ENCODE data around the gene MAPKAP1.

MAPKAP1 gene

DNA sequence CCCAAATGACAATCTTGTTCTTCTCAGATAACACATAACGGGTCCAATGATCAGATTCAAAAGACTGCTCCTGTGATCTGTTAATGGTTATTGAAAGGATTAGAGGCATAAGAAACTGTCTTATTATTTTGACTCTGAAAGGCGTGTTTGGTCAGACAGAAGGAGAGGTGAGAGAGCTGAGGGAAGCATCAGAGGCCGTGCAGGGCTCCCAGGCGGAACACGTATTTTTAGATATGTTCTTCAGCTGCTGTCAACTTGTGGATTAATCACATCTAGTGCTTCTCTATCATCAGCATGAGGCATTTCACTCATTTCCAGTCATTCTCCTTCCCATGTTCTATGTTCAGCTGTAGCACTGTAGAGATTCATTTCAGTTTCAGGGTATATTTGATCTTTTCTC lies 199.8 kb downstream of the MAPKAP1 start:
- H3K27ac ChIP-seq = no peak overlapping the region

GRCh38 chr9:125505988-125506438 lies 201.0 kb downstream of the MAPKAP1 start:
- H3K27ac ChIP-seq = no peak overlapping the region

More for the DNA sequence above, 199.8 kb downstream of the MAPKAP1 start:
- H3K4me3 ChIP-seq = no peak overlapping the region

GRCh38 chr9:125504616-125505015 lies 202.4 kb downstream of the MAPKAP1 start:
- no peak overlapping the region for H3K4me3 ChIP-seq

More at GRCh38 chr9:125505988-125506438, 201.0 kb downstream of the MAPKAP1 start:
- no peak overlapping the region for H3K4me3 ChIP-seq

GRCh38 chr9:125497906-125498305 lies 209.1 kb downstream of the MAPKAP1 start:
- Histone ChIP-seq H3K27ac (no peak overlapping the region), H3K4me3 (no peak overlapping the region)

More at GRCh38 chr9:125504616-125505015, 202.4 kb downstream of the MAPKAP1 start:
- no peak overlapping the region for H3K27ac ChIP-seq

DNA sequence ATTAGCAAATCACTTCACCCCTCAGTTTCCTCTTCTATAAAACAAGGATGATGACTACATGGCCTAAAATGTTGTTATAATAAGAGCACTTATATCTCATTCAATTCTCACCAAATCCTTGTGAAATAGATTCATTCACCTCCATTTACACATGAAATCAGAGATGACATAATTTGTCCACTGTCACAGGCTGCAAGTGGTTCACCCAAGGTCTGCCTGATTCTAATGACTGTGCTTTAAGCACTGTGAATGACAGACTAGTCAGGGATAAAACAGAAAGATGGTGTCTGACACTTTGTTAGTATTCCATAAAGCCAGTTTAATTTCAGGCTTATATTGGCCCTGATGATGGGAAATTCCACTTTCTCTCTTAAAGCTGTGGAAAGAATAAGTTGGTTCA lies 209.5 kb downstream of the MAPKAP1 start:
- Histone ChIP-seq H3K4me3 (no peak overlapping the region), H3K27ac (no peak overlapping the region)

- H3K4me3 ChIP-seq = no peak overlapping the region
Measured at GRCh38 chr9:125496313-125496834, 210.6 kb downstream of the MAPKAP1 start.

GRCh38 chr9:125495172-125496119 lies 211.6 kb downstream of the MAPKAP1 start:
- Histone ChIP-seq H3K27ac (no peak overlapping the region), H3K4me3 (no peak overlapping the region)

More at GRCh38 chr9:125496313-125496834, 210.6 kb downstream of the MAPKAP1 start:
- no peak overlapping the region for H3K27ac ChIP-seq

DNA sequence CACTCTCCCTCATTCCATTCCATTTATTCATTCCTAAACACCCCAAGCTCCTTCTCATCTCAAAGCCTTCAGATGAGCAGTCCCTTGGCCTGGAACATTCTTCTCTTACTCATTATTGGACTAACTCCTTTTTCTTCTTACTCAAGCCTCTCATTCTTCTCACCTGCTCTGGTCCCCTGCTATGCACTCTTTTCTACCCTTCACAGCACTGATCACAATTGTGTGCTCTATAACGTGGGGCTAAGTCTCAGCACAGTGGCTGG lies 212.4 kb downstream of the MAPKAP1 start:
- Histone ChIP-seq H3K4me3 (no peak overlapping the region), H3K27ac (no peak overlapping the region)

GRCh38 chr9:125493881-125494652 lies 212.9 kb downstream of the MAPKAP1 start:
- Histone ChIP-seq H3K27ac (no peak overlapping the region), H3K4me3 (no peak overlapping the region)

DNA sequence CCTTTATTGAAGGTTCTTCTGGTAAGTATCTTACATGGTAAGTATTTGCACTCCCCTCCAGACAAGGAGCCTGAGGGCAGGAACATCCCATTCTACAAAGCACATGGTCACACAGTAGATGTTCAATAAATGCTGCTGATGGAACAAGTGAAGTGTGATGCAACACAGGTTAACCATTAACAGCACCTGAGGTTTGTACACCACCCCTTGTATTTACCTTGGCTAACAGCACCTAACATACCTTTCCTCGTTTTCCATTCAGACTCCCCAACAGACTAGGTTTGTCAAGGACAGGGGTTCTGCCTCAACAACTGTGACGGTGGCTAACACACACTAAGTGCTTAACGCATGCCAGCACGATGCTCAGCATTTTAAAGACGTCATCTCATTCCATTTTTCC lies 213.6 kb downstream of the MAPKAP1 start:
- Histone ChIP-seq H3K4me3 (no peak overlapping the region), H3K27ac (no peak overlapping the region)

DNA sequence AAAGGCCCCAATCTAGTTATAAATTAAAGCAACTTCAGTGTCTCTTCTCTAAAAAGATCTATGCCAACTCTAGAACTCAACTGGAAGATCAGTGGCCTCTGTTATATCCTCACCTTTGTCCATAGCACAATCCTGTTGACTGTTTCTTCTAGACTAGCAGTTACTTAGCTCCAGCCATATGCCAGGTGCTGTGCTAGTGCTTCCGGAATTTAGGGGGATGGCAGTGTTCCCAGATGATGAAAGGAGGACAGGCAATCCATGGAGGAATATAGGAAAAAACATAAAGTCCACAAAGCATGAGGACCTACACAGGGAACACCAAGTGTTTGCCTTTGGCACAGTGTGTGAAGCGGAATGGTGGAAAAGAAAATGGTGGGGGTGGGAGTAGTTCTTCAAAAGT lies 214.3 kb downstream of the MAPKAP1 start:
- Histone ChIP-seq H3K27ac (no peak overlapping the region), H3K4me3 (no peak overlapping the region)

GRCh38 chr9:125487842-125488241 lies 219.2 kb downstream of the MAPKAP1 start:
- Histone ChIP-seq H3K27ac (no peak overlapping the region), H3K4me3 (no peak overlapping the region)

DNA sequence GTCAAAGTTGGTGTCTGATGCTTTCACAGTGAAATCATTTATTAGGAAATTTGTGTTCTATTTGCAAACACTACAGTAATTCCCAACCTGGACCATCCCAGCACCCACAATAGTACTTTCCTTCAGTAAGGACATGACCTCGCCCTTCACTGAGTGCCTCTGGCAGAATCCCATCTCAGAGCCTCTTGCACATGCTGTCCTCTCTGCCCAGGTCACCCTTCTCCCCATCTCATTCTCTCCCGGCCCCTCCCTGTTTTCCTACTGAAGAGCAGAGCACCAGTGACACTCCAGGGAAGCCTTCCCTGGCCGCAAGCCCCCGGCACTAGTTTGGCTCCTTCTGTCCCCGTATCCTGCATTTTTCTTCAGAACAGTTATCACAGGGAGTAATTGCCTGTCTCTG lies 220.4 kb downstream of the MAPKAP1 start:
- peak overlapping the region in 1 of 21 experiments; percentile 25 for H3K27ac ChIP-seq
- no peak overlapping the region for H3K4me3 ChIP-seq

- H3K27ac ChIP-seq = peak overlapping the region in 1 of 21 experiments; percentile 69
- no peak overlapping the region for H3K4me3 ChIP-seq
Measured at GRCh38 chr9:125486152-125486508, 220.9 kb downstream of the MAPKAP1 start.

DNA sequence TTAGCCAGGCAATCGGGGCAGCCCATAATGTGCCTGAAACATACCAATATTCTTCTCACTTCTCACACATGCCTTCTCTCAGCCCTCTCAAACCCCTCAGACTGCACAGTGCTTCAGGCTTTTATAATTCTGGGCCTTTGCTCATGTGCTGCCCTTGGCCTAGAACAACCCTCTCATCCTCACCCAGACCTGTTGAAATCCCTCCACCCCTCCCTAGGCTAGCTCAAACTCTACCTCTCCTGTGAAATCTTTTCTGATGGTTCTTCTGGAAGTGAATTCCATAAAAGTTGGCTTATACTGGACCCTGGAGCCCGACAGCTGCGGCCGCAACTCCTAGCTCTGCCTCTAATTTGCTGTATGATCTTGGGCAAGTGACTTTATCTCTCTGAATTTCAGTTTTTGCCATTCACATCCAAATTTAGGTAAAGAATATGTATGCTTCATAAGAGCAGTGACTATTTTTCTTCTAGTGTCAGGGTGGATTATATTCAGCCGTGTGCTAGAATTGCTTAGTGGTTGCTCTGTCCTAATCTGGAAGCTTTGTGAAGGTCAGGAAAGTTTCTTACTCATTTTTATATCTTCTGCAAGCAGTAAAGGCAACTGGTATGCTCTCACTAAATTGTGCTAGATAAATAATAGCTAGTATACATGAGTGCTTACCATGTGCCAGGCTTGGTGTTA lies 221.4 kb downstream of the MAPKAP1 start:
- peak overlapping the region in 7 of 21 experiments; percentile 25 to 73 (median 44) for H3K27ac ChIP-seq
- H3K4me3 ChIP-seq = no peak overlapping the region

GRCh38 chr9:125484350-125485282 lies 222.4 kb downstream of the MAPKAP1 start:
- Histone ChIP-seq H3K4me3 (no peak overlapping the region), H3K27ac (peak overlapping the region in 7 of 21 experiments; percentile 25 to 73 (median 44))

GRCh38 chr9:125483697-125484096 lies 223.3 kb downstream of the MAPKAP1 start:
- Histone ChIP-seq H3K4me3 (no peak overlapping the region), H3K27ac (peak overlapping the region in 2 of 21 experiments; percentile 47 to 59)

DNA sequence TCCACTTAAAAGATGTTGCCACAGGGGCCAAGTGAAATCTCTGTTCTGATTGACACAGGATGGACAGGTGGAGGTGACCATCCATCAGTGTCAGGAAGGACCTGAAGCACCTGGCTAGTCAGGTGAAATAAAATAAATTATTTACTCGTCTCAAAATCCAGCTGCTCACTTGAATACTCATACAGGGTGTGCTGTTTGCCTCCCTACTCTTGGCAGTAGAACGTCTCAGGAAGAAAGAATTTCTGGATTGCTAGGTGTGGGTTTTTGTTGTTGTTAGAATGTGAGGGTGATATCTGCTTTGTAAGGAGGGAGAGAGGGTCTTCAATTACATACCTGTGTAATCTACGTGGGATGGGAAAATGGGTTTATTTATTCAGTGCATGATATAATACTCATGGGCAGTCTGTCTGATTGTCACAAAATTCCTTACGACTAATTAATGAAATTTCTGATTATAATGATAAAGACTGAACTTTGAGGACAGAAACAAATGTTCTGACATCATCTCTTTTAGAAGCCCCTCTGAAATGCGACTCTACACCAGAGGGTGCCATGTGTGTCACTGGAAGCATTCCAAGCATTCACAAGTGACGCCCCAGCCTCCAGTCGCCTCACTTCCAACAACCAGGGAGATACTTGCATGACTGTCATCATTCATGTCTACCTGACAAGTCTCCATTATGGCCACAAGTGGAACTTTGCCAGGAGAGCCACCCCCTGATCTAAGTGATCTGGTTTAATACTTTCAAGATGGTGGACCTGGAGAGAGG lies 227.0 kb downstream of the MAPKAP1 start:
- no peak overlapping the region for H3K4me3 ChIP-seq
- H3K27ac ChIP-seq = no peak overlapping the region

Measured in skin epidermis (tissue), 12 donors.